Tibial nerve (tissue), 4 donors: Measurements from ENCODE around the gene HLA-F.

Experiments
- CTCF ChIP-seq, 5 experiments: fragments of 200-600 bp in 3 of 5; fragments of 450-650 bp in 2 of 5; sonication (generic) in 3 of 5; IDR thresholded peaks; one replicate each; pipeline ENCODE4 v1.5.1; 2016 to 2019; ENCODE audit warnings: antibody characterized with exemption in 5 of 5, mild to moderate bottlenecking in 3 of 5, moderate library complexity in 2 of 5
- EP300 ChIP-seq, 2 donors: sonication (generic); formaldehyde crosslinking; IDR thresholded peaks; one replicate each; pipeline ENCODE4 v1.6.1; 2017; ENCODE audit warnings: antibody characterized with exemption in 2 of 2, mild to moderate bottlenecking in 1 of 2
- POLR2A ChIP-seq, 2 donors: fragments of 450-650 bp; IDR thresholded peaks; one replicate each; pipeline ENCODE4 v1.6.1; 2017; ENCODE audit warnings: antibody characterized with exemption in 2 of 2, mild to moderate bottlenecking in 2 of 2, moderate library complexity in 2 of 2

- TF ChIP-seq CTCF (IDR thresholded peaks at IDR 0.05): no peak
- TF ChIP-seq POLR2A (IDR thresholded peaks at IDR 0.05): no peak
- TF ChIP-seq EP300 (IDR thresholded peaks at IDR 0.05): no peak
These were observed 27.5 kb downstream of the HLA-F start for GRCh38 chr6:29750709-29751108.
